Omental fat pad (tissue), 4 donors: ENCODE measurements around the gene RABL6. TPM values are rescaled to one million over a fixed set of nuclear protein-coding genes. Genes with fewer than 3 reads are reported as not detected.

ENCODE experiments used
- ATAC-seq: fragments of 150-250 bp; one replicate; pipeline ENCODE4 v1.9.1; 2016; ENCODE audit warnings: mild to moderate bottlenecking, moderate library complexity; ENCODE audit not compliant: low FRiP score
- DNase-seq: peaks from one replicate; pipeline ENCODE4 v3.0.0-alpha.2; 2019; ENCODE audit warnings: low spot score
- CTCF ChIP-seq, 3 donors: fragments of 450-650 bp; IDR thresholded peaks; one replicate each; pipeline ENCODE4 v1.5.1; 2016 to 2017; ENCODE audit warnings: antibody characterized with exemption in 3 of 3, mild to moderate bottlenecking in 3 of 3, moderate library complexity in 2 of 3
- total RNA-seq, 4 donors: library from RNA; depleted of rRNA; stranded (reverse); fragments of >200 nt; gene quantifications; one replicate each; pipeline ENCODE4 v1.1.0, GENCODE V29; 2016

Gene RABL6
- total RNA-seq, 4 donors from 2014 or later = 33.7 to 46.9 (median 44.9) TPM

GRCh38 chr9:136789523-136789937 lies 18.2 kb upstream of the RABL6 start:
- DNase-seq (no peak), ATAC-seq (no peak)
- TF ChIP-seq CTCF (IDR thresholded peaks at IDR 0.05) = no peak

GRCh38 chr9:136790640-136791515 lies 16.9 kb upstream of the RABL6 start, which contains the start of gene TMEM141:
Gene TMEM141, plus strand, starts transcription at chr9:136791344. Its CDS starts 27 bp downstream, at chr9:136791371.
- ATAC-seq = peak; percentile 98
- DNase-seq = peak; percentile 99
- TF ChIP-seq CTCF (IDR thresholded peaks at IDR 0.05) = no peak

GRCh38 chr9:136791516-136792276 lies 16.1 kb upstream of the RABL6 start:
- TF ChIP-seq CTCF (IDR thresholded peaks at IDR 0.05) = peak in 2 of 3 donors; percentile 39 to 78
- no peak for DNase-seq
- peak; percentile 17 for ATAC-seq

- no peak for TF ChIP-seq CTCF (IDR thresholded peaks at IDR 0.05)
- no peak for ATAC-seq
- no peak for DNase-seq
Measured at GRCh38 chr9:136792321-136793085, 15.2 kb upstream of the RABL6 start.

- no peak for TF ChIP-seq CTCF (IDR thresholded peaks at IDR 0.05)
- ATAC-seq (no peak), DNase-seq (no peak)
Measured at GRCh38 chr9:136793086-136793946, 14.4 kb upstream of the RABL6 start.
